ENCODE measurements around the gene DCST2.

DCST2 gene

GRCh38 chr1:155008015-155008941, 25.3 kb downstream of the DCST2 start:
- DNase-seq: peak; percentile 83

- DNase-seq: no peak
Observed at GRCh38 chr1:155007251-155007828, 26.2 kb downstream of the DCST2 start.

- DNase-seq: peak; percentile 71
Observed at GRCh38 chr1:155006601-155007101, 26.9 kb downstream of the DCST2 start.

DNA sequence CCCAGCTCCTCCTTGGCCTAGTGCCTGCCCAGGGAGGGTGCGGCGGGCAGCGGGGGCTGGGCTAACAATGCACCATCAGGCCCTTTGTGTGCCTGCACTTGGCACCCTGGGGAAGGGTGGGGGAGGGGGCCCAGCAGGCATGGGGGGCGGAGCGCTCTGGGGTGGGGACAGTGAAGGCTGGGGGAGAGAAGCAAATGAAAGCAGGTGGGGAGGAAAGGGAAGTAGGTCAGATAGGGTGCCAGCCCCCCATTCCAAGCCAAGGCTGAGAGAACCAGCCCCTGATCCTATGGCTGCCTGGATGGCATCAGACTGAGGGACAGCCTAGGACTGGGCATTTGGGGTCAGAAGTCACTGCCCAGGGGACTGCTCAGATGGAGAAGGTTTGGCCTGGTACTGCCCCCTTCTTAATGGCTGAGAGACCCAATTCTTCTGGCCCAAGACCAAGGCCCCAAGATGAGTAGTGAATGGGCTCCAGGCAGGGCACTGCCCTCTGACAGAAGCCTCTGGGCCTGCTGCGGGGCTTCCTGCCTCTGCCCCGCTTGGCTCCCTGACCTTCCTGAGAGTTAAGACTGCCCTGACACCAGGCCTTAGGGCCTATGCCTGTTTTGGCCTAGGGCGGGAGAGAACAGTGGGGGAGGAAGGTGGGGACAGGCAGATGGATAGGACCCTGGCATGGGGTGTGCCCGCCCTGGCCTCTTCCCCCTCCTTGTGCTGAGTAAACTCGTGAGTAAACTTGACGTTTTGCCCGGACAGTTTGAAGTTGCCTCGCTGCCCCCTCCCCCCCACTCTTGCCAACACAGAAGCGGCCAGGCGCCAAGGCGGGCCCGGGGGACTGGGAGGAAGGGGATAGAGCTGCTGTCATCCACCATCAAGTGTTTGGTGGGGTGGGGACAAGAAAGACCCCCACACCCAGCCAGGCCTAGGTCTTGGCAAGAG, 28.2 kb downstream of the DCST2 start:
- peak; percentile 79 for DNase-seq

DNA sequence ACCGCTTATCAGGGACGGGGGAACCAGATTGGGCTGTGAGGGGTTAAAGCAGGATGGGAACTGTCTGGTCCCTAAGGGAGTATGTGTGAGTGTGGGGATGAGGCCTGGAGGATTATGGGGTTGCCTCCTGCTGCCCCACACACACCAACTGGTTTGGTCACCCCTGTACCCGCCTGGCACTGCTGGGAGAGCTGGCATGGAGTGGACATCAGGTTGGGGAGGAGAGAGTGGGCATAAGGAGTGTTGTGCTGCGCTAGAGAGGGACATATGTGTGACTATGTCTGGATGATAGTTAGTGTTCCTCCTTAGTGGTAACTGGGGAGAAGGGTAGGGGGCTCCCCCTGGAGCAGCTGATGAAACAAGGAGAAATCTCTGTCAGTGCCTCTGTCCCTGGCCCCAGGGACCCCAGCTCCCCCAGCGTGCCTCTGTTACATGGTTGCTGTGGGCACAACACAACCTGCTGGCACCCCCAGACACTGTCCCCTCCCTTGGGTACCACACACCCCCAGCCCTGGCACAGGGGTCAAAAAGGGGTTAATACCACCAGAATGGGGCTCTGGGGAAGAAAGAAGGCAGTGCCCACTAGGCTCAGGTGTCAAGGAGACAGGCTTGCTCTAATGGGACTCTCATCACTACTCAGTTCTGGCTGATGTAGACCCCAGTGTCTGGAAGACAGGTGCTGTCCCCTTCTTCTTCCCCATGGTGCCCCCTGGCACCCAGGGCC, 29.1 kb downstream of the DCST2 start:
- no peak for DNase-seq

DNA sequence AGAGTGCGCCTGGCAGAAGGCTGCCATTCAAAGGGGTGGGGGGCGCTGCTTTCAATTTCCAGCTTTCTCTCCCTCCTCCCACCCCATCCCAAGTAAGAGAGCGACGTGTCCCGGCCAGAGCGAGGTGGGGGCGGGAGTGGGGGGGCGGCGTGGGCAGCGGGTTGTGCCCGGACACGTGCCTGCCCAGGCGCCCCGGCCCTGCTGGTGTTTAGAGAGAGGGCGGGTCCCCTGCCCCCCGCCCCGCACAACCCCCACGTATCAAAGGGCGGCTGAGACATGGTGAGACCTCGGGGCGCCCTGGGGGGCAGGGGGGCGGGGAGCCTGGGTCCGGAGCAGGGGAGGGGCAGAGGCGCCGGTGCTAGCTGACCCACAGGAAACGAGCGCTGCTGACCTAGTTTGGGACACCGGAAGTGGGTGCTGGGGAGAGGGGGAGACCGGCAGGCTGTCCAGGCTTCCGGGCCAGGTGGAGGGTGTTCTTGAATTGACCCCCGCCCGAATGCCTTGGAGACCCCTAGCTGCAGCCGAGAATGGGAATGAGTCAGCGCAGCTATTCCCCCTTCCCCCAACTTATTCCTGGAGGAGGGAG, 29.7 kb downstream of the DCST2 start:
- DNase-seq: peak; percentile 75

GRCh38 chr1:155003227-155003765, 30.3 kb downstream of the DCST2 start:
- peak; percentile 78 for DNase-seq

GRCh38 chr1:155002464-155003226, 30.9 kb downstream of the DCST2 start, which contains the start of gene ZBTB7B:
Gene ZBTB7B, plus strand, starts transcription at chr1:155002802. Its CDS starts 11,859 bp downstream, at chr1:155014661.
- peak; percentile 74 for DNase-seq

DNA sequence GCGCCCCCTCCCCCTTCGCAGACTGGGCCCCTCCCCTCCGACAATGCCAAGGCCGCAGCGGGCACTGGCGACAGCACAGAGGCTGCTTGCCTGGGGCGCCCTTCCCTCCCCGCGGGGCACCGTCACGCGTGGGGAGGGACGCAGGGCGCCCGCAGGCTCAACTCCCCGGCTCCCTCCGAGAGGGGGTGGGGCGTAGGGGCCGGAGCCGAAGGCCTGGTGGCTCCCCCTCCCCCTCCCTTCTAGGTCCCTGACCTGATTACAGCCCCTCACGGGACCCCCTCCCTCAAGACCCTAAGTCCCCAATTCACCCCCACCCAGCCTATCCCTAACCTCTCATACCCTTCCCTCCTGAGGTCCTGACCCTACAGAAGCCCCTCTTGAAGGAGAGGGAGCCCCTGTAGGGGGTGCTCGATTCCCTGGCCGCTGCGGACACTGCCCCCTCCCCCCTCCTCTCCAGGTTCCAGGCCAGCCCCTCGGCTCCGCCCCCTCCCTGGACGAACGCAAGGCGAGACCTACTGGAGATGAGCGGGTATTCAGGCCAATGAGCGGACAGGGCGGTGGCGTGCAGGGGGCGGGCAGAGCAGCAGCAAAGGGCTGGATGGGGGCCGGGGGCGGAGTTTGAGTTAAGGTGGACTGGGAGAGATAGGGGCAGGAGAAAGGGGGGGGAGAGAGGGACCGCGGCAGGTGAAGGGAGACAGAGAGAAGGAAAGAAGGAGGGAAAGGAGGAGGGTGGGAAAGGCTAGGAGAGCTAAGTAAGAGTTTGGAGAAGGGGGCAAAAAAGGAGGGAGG, 31.7 kb downstream of the DCST2 start:
- peak; percentile 99 for DNase-seq

DNA sequence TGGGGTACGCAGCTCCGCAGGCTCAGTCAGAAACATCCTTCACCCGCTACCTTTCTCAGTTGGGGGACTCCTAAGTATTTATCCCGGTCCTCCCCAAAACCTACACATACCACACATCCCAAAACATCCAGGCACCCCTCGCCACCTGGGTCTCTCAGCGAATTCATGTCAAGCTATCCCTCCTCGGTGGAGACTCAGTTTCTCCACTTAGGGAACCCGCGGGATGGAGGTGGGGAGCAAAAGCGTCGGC, 32.2 kb downstream of the DCST2 start:
- no peak for DNase-seq

DNA sequence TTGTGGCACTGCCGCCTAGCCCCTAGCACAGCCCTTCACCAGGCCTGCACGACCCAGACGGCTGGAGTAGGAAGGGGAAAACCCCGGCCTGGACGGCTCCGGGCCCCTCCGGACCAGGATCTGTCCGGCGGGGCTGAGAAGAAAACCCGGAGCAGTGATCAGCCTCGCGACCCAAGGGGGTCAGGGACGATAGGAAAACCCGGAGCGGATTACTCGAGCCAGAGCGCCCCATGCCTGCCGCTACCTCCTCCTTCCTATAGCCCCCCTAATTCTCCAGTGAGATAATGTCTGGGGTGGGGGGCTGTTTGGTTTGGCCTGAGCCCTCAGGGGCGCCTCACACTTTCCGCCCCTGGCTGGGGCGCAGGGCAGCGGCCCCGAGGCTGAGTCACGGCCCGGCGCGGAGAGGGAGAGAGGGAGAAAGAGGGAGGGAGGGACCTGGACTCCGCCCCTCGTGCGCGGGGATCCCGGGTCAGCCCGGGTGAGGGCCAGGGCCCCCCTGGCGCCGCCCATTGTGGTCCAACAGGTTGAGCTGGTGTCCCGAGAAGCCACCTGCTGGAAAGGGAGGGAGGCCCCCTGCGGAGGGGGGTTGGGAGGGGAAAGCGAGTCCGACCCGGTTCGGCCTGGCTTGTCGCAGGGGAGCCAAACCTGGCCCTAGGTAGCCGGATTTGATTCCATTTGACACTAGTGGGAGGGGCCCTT, 32.7 kb downstream of the DCST2 start:
- DNase-seq: peak; percentile 94

- peak; percentile 74 for DNase-seq
Observed at GRCh38 chr1:155000411-155000725, 33.2 kb downstream of the DCST2 start.

- peak; percentile 85 for DNase-seq
Observed at GRCh38 chr1:154999571-155000410, 33.8 kb downstream of the DCST2 start.

DNA sequence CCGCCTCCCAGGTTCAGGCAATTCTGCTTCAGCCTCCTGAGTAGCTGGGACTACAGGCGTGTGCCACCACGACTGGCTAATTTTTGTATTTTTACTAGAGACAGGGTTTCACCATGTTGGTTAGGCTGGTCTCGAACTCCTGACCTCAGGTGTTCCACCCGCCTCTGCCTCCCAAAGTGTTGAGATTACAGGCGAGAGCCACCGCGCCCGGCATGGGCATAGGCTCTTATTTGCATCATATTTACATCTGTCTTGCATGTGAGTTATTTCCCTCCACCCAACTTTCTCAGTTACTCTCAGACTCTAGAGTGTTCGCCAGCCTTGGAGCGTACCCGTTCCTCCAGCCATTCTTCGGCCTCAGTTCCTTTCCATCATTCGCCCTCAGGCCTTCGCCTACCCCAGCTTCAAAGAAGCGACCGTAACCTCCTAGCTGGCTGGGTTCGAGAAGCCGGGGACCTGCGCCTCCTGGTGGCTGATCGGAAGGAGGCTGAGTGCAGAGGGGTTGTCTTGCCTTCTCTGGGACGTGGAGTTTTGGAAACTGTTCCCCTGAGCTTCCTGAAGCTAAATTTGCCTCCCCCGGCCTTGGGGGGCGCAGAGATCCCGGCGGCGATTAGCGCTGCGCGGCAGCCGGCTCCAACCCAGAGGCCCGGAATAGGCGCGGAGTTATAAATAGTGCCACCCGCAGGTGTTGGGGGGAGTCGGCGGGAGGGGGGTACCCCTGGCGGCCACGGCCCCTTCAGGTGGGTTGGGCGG, 34.6 kb downstream of the DCST2 start:
- peak; percentile 90 for DNase-seq

GRCh38 chr1:154998201-154998780, 35.3 kb downstream of the DCST2 start:
- DNase-seq: no peak

- no peak for DNase-seq
Observed at GRCh38 chr1:154996966-154997701, 36.4 kb downstream of the DCST2 start.
